Activated naive CD4-positive, alpha-beta T cell treated with anti-CD3 and anti-CD28 coated beads, Interleukin-2, amount 50 U/mL, for 16 hours (primary cell): ENCODE measurements around the gene DNAI7.
A peak's percentile ranks its signal among the peaks of the same experiment; 100 is the strongest.

Experiments
- DNase-seq: peaks from one replicate; pipeline ENCODE4 v3.0.0-alpha.2; 2020

Gene DNAI7

DNA sequence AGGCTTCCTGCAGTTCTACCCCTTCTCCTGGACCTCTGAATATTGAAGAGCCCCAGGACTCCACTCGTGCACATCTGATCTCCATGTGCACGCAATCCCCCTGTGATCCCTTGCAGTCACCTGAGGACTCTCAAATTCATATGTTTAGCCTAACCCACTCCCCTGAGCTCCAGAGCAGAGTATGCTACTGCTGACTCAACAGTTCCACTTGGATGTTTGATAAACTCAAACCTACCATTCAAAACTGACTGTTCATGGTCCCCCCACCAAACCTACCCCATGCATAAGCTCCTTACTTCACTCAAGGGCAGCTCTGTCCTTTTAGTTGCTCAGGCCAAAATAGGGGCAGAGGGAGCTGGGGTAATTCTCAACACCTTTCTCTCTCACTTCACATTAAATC, 96.0 kb downstream of the DNAI7 start:
- DNase-seq = no peak

DNA sequence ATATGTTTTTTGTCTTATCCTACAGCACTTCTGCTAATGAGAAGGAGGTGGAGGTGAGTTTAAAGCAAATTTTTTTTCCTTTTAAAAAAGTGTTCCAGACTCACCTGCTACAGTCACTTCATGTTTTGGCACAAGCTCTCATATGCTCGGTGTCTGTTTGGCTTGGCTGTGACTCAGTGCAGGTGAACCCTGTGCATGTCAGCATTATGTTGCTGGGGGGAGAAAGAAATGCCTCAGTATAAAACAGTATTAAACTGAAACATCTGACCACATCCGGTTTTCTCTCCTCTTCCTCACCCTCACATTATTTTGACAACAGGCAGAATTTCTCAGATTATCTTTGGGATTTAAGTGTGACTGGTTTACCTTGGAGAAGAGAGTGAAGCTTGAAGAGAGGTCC, 105.2 kb downstream of the DNAI7 start:
- DNase-seq = peak; percentile 13

DNA sequence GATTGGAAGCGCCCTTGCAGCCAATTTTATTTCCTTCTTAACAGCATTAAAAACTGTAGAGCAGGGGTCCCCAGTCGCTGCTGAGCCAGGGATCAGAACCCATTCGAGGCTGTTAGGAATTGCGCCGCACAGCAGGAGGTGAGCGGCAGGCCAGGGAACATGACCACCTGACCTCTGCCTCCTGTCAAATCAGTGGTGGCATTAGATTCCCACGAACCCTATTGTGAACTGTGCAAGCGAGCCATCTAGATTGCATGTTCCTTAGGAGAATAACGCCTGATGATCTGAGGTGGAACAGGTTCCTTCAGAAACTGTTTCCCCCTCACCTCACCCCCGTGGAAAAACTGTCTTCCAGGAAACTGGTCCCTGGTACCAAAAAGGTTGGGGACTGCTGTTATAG, 107.4 kb downstream of the DNAI7 start:
- no peak for DNase-seq

DNA sequence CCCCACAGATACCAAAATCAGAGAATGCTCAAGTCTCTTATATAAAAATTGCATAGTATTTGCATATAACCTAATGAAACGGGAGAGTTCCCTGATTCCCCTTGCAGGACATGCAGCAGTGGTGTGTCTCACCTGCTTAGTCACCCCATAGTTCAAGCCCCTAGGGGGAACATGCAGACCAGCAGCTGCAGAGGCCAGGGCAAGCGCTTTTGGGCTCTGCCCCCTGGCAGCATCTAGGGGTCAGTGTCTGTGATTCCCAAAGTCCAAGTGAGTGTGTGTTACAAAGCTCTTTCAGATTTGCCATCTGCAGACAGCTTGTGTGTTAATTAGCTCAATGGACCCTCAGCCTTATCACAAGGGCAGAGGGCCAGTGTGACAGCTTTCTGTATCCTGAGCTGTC, 110.1 kb downstream of the DNAI7 start:
- no peak for DNase-seq

DNA sequence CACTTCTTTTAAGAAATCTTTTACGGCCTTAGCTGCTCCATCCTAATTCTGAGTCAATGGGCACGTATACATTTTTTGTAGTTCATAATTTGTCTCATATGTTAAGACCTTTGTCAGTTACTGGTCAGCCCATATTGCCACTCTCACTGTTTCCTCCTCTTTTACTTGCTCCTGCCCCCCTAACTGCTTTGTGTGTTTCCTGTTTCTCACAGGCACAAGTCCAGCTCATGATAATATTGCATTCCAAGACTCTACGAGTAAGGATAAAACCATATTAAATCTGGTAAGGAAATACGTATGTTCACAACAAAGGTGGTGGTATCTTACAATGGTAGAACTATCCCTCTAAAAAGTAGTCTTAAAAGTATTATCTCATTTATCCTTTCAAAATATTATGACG, 111.7 kb downstream of the DNAI7 start:
- DNase-seq = no peak

DNA sequence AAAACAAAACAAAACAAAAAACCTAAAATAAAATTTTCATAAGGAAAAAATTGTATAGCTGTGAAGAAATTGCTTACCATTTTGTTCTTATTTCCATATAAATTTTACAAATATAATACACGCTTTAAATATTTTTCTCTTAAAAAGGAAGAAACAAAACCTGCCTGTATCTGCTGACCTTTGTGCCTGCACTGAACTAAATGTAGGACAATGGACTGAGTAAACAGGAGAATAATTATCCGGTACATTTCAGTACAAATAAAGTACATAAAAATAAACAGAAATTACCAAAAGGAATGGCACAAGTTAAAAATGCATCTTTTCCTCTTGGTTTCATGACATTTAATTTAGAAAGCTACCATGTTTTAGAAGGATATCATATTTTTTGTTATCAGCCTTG, 112.3 kb downstream of the DNAI7 start:
- DNase-seq = no peak

DNA sequence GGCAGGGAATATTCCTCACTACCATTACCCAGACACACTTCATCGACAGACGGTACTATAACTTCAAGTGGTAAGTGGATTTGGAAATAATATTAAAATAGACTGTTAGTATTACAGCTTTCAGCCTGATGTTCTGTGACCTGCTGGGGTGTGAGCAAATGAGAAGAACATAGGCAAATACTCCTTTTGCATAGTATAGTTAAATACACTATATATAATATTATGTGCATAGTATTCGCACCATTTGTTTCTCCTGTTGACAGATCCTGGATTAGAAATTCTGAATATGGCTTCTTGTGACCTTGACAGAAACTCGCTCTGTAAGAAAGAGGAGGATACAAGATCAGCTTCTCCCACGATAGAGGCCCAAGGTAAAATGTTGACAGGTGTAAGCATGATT, 115.6 kb downstream of the DNAI7 start:
- DNase-seq = no peak

DNA sequence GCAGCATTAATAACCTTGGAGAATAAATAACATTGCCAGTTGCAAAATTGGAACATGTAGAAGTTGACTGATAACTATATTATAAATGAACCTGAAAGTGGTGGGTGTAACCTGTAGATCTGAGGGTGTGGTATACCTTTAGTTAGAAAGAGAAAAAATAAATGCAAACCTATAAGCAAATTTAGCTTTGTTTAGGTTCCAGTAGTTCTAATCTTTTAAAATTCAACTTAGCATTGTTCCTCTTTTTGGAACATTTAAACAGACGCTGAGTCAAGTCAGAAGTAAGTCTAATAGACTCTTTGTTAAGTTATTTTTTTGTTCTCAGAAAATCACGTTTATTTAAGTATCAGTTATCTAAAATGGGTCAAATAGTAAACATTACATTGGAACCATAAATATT, 120.0 kb downstream of the DNAI7 start:
- no peak for DNase-seq

DNA sequence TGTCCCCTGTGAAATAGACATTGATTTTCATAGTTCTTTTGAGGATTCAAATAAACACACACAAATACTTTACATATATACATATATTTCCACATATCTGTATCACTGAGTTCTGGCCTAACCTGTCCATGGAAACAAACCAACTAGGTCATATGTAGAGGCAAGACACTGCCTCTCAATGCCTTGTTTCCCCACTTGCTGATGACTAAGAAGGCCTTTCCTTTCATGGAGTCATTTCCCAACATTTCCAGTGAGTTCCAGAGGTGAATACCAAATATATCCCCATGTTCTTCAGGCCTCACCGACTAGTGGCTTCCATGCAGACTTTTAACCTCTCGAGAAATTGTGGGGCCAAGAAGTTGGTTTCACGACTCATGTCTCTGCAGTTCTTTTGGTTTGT, 120.8 kb downstream of the DNAI7 start:
- DNase-seq = no peak

DNA sequence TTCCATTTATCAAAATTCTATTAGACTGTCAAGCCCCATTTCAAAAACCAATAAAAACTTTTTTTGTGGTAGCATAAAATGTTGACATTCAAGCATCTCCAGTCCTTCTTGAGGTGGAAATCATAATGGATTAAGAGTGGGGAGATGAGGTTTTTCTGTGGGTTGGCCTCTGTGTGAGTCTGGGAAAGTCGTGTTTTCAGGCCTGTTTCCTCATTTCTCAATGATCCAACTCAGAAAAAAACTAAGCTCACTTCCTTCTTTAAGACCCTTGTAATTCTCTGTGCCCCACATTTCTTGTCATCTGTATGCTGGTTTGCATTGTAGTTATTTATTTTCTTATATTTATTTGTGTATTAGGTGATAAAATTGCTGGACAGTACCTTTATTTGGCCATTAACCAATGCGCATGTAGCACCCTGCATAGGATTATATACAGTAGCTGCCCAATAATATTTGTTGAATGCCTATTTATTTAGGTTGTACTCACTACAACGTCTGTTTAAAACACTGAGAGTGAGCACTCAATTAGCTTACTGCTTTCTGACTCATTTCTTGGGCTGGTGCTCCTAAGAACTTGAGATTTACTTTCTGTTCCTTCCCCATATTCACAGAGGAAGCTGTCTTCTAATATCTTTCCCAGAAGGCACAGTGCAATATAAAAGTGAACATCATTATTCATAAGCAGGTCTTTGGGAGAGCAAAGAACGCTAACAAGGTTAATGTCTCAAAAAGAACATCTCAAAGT, 121.9 kb downstream of the DNAI7 start:
- no peak for DNase-seq

DNA sequence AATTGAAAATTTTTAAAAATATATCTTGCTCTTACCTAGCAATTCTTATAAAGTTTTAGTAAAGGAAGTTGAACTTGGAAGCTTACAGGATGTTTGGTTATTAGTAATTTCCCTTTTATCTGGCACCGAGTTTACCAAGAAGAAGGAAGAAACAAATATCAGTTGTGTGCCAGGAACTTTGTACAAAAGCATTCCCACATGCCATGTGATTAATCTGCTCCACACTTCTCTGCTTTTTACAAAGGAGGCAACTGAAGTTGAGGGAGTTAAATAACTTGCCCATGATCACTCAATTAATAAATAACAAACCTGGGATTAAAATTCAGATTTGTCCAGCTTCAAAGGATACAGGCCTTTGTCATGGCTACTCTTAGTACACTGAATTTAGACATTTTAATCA, 123.6 kb downstream of the DNAI7 start:
- DNase-seq = no peak

DNA sequence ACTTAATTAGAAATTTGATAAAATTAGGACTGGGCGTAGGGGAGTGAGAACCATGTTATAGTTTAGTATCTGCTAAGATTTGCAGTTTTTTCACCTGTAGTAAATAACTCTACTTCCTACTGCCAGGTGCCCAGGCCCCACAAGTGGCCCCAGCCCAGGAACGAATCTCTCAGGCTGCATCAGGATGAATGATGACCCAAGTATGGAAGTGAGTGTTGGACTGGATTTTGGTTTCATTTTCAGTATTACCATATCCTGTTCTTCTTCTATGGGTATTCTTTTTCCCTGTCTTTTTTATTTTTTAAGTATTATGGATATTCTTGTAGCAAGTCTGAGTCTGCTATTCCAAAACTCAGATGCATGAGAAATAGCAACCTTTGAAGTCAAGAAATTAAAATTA, 125.7 kb downstream of the DNAI7 start:
- DNase-seq = no peak

DNA sequence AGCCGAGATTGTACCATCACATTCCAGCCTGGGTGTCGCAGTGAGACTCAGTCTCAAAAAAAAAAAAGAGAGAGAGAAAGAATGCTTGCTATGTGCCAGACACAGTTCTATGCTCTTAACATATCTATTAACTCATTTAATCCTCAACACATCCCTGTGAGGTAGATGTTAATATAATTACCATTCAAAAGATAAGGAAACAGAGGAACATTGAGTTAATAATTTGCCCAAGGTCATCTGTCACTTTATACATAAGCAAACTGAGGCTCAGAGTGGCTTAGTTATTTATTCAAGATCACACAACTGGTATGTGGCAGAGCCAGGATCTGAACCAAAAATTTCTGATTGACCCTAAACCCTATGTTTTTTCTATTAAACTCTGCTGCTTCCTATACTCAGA, 129.9 kb downstream of the DNAI7 start:
- no peak for DNase-seq

DNA sequence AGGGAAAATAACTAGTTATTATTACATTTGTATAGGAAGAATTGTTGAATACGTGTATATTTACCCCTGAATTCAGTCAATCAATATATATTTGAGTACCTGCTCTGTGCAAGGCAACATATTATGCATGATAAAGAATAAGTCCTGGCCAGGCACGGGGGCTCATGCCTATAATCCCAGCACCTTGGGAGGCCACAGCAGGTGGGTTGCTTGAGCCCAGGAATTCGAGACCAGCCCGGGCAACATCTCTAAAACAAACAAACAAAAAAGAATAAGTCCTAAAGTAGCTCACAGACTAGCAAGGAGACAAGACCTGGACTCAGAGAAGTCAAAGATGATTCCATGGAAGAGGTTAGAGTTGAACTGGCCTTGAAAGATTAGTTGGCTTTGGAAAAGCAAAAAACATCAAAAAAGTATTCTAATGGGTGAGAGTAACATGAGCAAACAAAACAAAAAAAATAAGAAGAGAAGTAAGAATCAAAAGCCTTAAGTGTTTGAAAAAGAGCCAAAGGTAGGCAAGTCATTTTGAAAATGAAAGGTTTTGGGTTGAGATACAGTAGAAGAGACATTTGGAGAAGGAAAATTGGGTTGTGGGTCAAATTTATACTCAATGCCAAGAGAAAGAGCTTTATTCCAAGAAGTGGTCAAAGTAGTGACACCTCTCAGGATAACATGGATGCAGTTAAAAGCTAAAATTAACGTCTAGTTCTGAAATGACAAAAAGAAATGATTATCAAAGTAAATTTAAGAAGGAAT, 130.9 kb downstream of the DNAI7 start:
- no peak for DNase-seq

DNA sequence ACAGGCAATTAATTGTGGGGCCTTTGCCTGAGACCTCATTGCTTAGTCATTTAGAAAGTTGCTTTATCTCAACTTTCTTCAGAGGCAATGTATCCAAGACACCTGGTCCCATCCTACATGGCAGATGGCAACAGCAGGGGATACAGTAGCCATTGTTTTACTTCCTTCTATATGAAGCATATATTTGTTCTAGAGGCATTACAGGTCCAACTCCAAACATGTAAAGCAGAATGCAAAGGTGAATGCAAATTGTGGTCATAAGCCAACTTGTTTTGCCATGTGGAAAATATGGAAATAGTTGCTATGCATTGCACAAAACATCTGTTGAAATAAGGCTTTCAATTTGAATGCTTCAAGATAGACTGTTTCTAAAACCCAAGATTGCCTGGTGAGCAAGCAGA, 136.3 kb downstream of the DNAI7 start:
- DNase-seq = no peak
